ENCODE results near the gene NUDT14. TPM values are rescaled to one million over a fixed set of nuclear protein-coding genes. Genes with fewer than 3 reads are reported as not detected.
A peak's percentile ranks its signal among the peaks of the same experiment; 100 is the strongest.

The NUDT14 gene
- total RNA-seq, 2 experiments from 2014 or later = 12.0 to 15.8 TPM

- intact Hi-C loops (cut with micrococcal nuclease) = no loop called here
- H3K36me3 Mint-ChIP-seq (ENCODE audit: low read depth) = no peaks in the 10 kb centered on the region
- no peak overlapping the region for H3K27ac Mint-ChIP-seq
- H3K9me3 Mint-ChIP-seq = no peaks in the 10 kb centered on the region
- DNase-seq = no peak
- CTCF ChIA-PET = no interaction called here
- no peak overlapping the region for H3K4me3 Mint-ChIP-seq
- peaks cover 14% of the 10 kb centered on the region for H3K4me1 Mint-ChIP-seq (ENCODE audit: low read depth)
- H3K27me3 Mint-ChIP-seq (ENCODE audit: low read depth) = no peaks in the 10 kb centered on the region
Observed at GRCh38 chr14:105177082-105177481, 4.0 kb downstream of the NUDT14 start.

GRCh38 chr14:105176513-105176912, 4.6 kb downstream of the NUDT14 start:
- CTCF ChIA-PET = no interaction called here
- H3K9me3 Mint-ChIP-seq = no peaks in the 10 kb centered on the region
- intact Hi-C loops (cut with micrococcal nuclease) = no loop called here
- H3K4me1 Mint-ChIP-seq (ENCODE audit: low read depth) = peaks cover 13% of the 10 kb centered on the region
- no peak for DNase-seq
- no peak overlapping the region for H3K27ac Mint-ChIP-seq
- H3K4me3 Mint-ChIP-seq = no peak overlapping the region
- H3K27me3 Mint-ChIP-seq (ENCODE audit: low read depth) = no peaks in the 10 kb centered on the region
- no peaks in the 10 kb centered on the region for H3K36me3 Mint-ChIP-seq (ENCODE audit: low read depth)

GRCh38 chr14:105173901-105174894, 6.9 kb downstream of the NUDT14 start:
- CTCF ChIA-PET = no interaction called here
- Mint-ChIP-seq H3K27ac (no peak overlapping the region), H3K36me3 (ENCODE audit: low read depth) (no peaks in the 10 kb centered on the region), H3K4me3 (no peak overlapping the region), H3K9me3 (no peaks in the 10 kb centered on the region), H3K27me3 (ENCODE audit: low read depth) (peaks cover 6% of the 10 kb centered on the region), H3K4me1 (ENCODE audit: low read depth) (peaks cover 23% of the 10 kb centered on the region)
- peak; percentile 58 for DNase-seq
- intact Hi-C loops (cut with micrococcal nuclease) = no loop called here

DNA sequence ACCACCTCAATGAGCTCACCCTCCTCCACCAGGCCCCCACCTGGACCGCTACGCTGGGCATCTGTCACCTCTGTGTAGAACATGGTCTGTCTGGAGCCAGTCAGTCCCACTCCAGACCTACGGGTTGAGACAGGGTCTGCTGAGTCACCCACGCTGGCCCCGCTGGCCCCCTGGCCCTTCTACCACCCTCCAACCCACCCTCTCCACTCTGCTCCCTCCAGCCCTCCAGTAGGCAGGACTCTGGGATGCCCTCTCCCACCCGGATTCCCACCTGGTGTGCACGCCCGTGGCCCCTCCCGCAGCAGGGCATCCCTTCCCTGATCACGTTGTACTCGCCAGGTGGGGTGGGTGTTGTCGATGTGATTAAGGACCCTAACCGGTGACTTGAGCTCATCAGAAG, 8.0 kb downstream of the NUDT14 start:
- DNase-seq = no peak
- Mint-ChIP-seq H3K9me3 (no peaks in the 10 kb centered on the region), H3K4me1 (ENCODE audit: low read depth) (peaks cover 23% of the 10 kb centered on the region), H3K4me3 (no peak overlapping the region), H3K27me3 (ENCODE audit: low read depth) (peaks cover 8% of the 10 kb centered on the region), H3K27ac (no peak overlapping the region), H3K36me3 (ENCODE audit: low read depth) (no peaks in the 10 kb centered on the region)
- intact Hi-C loops (cut with micrococcal nuclease) = no loop called here
- CTCF ChIA-PET = interaction anchor here (0.6 to 1.1 kb wide), 2 partner anchors 16 to 30 kb away, joined by 3 to 4 read pairs; no protein-coding TSS in a partner anchor

GRCh38 chr14:105172476-105172875, 8.6 kb downstream of the NUDT14 start:
- H3K4me3 Mint-ChIP-seq = no peak overlapping the region
- H3K4me1 Mint-ChIP-seq (ENCODE audit: low read depth) = peaks cover 23% of the 10 kb centered on the region
- CTCF ChIA-PET = interaction anchor here (1.1 kb wide), 1 partner anchor 17 kb away, joined by 4 read pairs; no protein-coding TSS in a partner anchor
- no peak for DNase-seq
- H3K27me3 Mint-ChIP-seq (ENCODE audit: low read depth) = peaks cover 8% of the 10 kb centered on the region
- no peaks in the 10 kb centered on the region for H3K9me3 Mint-ChIP-seq
- no peak overlapping the region for H3K27ac Mint-ChIP-seq
- intact Hi-C loops (cut with micrococcal nuclease) = no loop called here
- no peaks in the 10 kb centered on the region for H3K36me3 Mint-ChIP-seq (ENCODE audit: low read depth)

GRCh38 chr14:105171004-105171673, 10.0 kb downstream of the NUDT14 start:
- Mint-ChIP-seq H3K36me3 (ENCODE audit: low read depth) (no peaks in the 10 kb centered on the region), H3K4me1 (ENCODE audit: low read depth) (peaks cover 27% of the 10 kb centered on the region), H3K27me3 (ENCODE audit: low read depth) (peaks cover 12% of the 10 kb centered on the region), H3K4me3 (no peak overlapping the region), H3K27ac (no peak overlapping the region), H3K9me3 (no peaks in the 10 kb centered on the region)
- no peak for DNase-seq
- intact Hi-C loops (cut with micrococcal nuclease) = no loop called here
- CTCF ChIA-PET = interaction anchor here (1.6 kb wide), 1 partner anchor 23 kb away, joined by 4 read pairs; no protein-coding TSS in a partner anchor

DNA sequence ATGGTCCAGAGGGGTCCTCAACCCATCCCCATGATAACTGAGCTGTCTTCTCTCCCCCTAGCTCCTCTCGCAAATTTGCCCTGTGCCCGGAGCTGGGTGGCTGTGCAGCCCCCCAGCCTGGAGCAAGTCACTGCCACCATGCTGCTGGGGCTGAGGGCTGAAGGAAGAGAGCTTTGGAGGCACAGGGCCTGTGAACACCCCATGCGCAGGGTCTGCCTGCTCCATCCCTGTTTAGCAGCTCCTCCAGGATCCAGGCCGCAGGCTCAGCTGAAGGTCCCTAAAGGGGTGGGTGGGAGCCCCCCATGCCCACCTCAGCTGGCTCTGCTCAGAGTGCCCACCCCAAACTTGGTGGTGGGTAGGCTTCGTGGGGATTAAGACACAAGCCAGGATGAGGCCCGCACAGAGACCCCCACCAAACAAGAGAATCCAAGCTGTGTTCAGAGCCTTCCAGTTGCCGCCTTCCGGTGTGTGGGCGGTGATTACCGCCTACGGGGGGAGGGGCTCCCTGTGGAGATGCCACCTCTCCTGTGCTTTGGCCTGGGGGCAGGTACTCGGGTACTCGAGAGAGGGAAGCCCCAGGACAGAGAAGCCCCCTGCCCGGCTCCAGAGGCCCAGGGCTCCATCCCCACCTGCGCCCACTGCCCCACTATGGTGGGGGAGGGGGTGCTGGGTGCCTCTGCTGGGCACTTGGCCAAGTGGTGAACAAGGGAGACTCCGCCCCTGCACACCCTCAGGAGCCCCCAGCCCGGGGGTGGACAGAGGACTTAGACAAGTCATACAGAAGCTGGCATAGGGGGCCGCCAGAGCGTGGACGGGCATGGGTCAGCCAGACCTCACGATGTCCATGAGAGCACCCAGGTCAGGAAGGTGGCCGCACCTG, 11.1 kb downstream of the NUDT14 start:
- H3K4me1 Mint-ChIP-seq (ENCODE audit: low read depth) = peaks cover 26% of the 10 kb centered on the region
- H3K36me3 Mint-ChIP-seq (ENCODE audit: low read depth) = no peaks in the 10 kb centered on the region
- H3K27ac Mint-ChIP-seq = no peak overlapping the region
- no peaks in the 10 kb centered on the region for H3K9me3 Mint-ChIP-seq
- peak; percentile 32 for DNase-seq
- intact Hi-C loops (cut with micrococcal nuclease) = loop anchor here (5.0 kb wide), 1 partner anchor 78 kb away; no protein-coding TSS in a partner anchor
- H3K4me3 Mint-ChIP-seq = peak overlapping the region; percentile 65
- CTCF ChIA-PET = interaction anchor here (0.6 to 2.0 kb wide), 6 partner anchors 10 to 311 kb away, joined by 3 to 7 read pairs (median 3); partner anchors contain the start of gene NUDT14
- H3K27me3 Mint-ChIP-seq (ENCODE audit: low read depth) = peaks cover 12% of the 10 kb centered on the region

DNA sequence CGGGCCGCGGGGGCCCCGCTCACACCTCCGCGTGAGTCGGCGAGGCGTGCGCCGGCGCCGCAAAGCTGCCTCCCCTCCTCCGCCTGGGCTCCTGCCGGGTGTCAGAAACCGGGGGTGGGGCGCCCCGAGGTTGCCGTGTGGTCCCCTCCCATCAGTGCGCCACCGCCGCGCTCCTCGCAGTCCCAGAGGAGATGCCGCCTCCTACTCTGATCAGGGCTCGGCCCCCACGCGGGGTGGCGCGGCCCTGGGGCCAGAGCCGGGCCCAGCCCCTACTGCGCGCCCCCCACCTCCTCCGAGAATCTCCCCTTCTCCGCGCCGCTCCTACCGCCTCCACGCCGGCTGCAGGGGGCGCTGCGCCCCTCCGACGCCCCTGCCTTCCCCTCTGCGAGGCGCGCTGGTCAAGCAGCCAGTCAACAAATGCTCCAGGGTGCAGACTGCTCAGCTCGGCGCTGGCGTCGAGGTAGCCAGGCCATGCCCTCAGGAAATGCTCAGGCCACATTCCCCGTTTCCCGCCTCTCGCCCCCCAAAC, 12.1 kb downstream of the NUDT14 start:
- H3K27me3 Mint-ChIP-seq (ENCODE audit: low read depth) = peaks cover 12% of the 10 kb centered on the region
- H3K27ac Mint-ChIP-seq = no peak overlapping the region
- peak overlapping the region; percentile 47 for H3K4me3 Mint-ChIP-seq
- H3K36me3 Mint-ChIP-seq (ENCODE audit: low read depth) = no peaks in the 10 kb centered on the region
- CTCF ChIA-PET = interaction anchor here (0.7 to 2.0 kb wide), 6 partner anchors 11 to 312 kb away, joined by 3 to 7 read pairs (median 3); partner anchors contain the start of gene NUDT14
- H3K9me3 Mint-ChIP-seq = no peaks in the 10 kb centered on the region
- peak; percentile 30 for DNase-seq
- peaks cover 16% of the 10 kb centered on the region for H3K4me1 Mint-ChIP-seq (ENCODE audit: low read depth)
- intact Hi-C loops (cut with micrococcal nuclease) = loop anchor here (5.0 kb wide), 1 partner anchor 77 kb away; no protein-coding TSS in a partner anchor

GRCh38 chr14:105168496-105168978, 12.6 kb downstream of the NUDT14 start, which contains the start of gene JAG2:
Gene JAG2 (minus strand): TSS chr14:105168776. CDS start chr14:105168420, 356 bp downstream.
- Mint-ChIP-seq H3K4me1 (ENCODE audit: low read depth) (peaks cover 15% of the 10 kb centered on the region), H3K9me3 (no peaks in the 10 kb centered on the region), H3K27me3 (ENCODE audit: low read depth) (peaks cover 12% of the 10 kb centered on the region), H3K27ac (no peak within 1 kb of the TSS), H3K36me3 (ENCODE audit: low read depth) (no peaks in the 10 kb centered on the region), H3K4me3 (peak within 1 kb of the TSS; percentile 65)
- intact Hi-C loops (cut with micrococcal nuclease) = loop anchor here (5.0 kb wide), 1 partner anchor 76 kb away; no protein-coding TSS in a partner anchor
- DNase-seq = peak; percentile 51
- CTCF ChIA-PET = interaction anchor here (0.7 to 2.0 kb wide), 4 partner anchors 12 to 176 kb away, joined by 3 to 7 read pairs (median 3); partner anchors contain the start of gene NUDT14

DNA sequence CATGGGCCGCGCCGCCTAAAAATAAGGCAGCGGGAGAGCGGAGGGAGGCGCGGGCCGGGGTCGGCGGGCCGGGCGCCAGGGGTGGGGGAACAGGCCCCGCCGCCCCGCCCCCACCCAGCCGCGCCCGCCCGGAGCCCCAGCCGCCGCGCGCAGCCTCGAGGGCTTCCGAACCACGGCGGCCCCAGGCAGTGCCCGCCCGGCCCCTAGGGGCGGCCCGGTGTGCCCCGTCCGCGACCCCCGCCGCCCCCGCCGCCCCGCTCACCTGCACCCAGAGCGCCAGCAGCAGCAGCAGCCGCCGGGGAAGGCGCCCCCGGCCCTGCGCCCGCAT, 13.1 kb downstream of the NUDT14 start:
- Mint-ChIP-seq H3K27me3 (ENCODE audit: low read depth) (peaks cover 12% of the 10 kb centered on the region), H3K27ac (no peak overlapping the region), H3K36me3 (ENCODE audit: low read depth) (no peaks in the 10 kb centered on the region), H3K9me3 (no peaks in the 10 kb centered on the region), H3K4me1 (ENCODE audit: low read depth) (peaks cover 15% of the 10 kb centered on the region), H3K4me3 (peak overlapping the region; percentile 58)
- CTCF ChIA-PET = interaction anchor here (1.0 kb wide), 1 partner anchor 8 kb away, joined by 3 read pairs; no protein-coding TSS in a partner anchor
- intact Hi-C loops (cut with micrococcal nuclease) = loop anchor here (5.0 kb wide), 1 partner anchor 76 kb away; no protein-coding TSS in a partner anchor
- DNase-seq = no peak
